HG03575 (cell line): Measurements from ENCODE around the gene BTBD17.

ENCODE experiments used
- ATAC-seq: cut with Tn5 transposase; IDR thresholded peaks from one replicate; pipeline ENCODE4 v1.9.1; 2021; ENCODE audit not compliant: unreplicated experiment, insufficient number of reproducible peaks, low FRiP score; ENCODE audit errors: extremely low read depth

Gene BTBD17

DNA sequence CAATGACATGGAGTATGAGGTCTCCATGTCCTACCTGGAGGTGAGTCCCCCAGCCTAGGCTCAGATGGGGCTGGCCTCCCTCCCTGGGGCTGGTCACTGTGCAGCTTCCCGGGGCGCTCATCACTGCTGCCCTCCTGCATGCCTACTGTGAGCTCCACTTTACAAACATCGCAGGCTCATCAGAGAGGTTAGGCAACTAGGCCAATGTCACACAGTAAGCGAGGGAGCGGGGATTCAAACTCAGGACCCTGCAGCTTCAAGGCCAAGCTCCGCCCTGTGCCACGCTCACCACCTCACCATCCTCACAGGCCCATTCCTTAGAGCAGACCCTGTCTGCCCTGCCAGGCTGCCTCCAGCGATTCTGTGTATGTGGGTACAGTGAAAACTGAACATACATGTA is 18.5 kb downstream of the BTBD17 start:
- no peak for ATAC-seq

DNA sequence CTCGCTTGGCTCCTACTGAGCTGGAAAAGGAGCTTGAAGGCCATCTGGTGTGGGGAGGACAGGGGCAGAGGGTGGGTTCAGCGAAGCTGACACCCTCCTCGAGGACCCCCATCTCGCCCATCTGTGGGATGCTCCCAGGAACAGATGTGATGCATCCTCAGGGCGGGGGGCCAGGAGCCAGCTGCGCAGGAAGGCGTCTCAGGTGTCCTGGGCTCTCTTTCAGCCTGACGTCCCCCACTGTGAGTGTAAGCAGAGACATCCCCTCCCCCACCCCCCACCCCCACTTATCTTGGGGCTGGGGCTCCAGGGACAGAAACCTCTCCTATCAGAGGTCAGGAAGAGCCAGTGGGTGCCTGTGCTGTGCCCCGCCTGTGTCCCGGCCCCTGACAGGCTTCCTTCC is 19.4 kb downstream of the BTBD17 start:
- no peak for ATAC-seq

DNA sequence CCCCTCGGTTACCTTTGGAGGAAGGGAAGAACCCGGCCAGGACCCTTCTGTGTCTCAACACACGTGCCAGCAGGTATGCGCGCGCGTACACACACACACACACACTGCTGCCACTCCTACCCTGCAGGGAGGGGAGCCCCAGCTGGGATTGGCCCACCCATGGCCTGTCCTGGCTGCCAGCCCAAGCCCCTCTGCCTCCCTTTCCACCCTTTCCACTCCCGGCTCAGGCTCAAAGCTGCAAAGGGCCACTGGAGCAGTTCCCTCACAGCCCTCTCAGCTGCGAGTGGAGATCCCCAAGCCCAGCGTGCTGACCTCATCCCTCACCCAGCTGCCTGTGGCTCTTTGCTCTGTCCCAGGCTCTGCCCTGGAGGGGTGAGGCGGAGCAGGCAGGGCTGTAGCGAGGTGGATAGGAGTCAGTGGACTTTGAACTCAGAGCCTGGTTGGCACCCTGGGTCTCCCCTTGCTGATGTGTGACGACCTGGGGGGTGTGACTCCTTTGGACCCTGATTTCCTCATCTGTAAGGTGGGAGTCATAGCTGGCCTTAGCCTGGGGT is 21.1 kb downstream of the BTBD17 start:
- no peak for ATAC-seq

DNA sequence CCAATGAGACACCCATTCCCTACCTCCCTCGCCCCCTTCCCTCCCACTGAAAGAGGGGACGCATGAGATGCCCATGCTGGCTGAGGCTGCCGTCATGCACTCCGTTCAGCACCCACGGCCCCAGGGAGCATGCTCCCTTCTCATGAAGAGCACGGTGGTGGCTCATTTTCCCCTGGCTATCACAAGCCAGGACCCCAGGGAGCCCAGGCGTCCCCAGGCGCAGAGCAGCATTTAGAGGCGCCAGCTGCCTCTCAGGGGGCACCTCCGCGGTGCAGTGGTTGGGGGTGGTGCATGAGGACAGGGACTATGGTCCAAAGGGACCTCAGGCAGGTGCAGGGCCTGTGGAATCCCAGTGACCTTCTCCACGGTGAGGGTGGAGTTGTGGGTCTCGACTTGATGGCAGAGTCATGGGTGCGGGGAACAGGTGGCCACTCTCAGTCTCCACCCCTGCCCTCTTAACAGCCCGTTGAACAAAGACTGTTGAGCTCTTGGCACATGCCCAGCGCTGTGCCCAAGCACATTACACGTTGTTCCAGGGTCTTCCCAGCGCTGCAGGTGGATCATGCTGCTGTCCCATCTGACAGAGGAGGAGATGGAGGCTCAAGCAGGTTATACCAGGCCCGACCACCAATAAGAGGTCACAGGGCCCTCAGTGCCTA is 22.0 kb downstream of the BTBD17 start:
- ATAC-seq, result no peak

DNA sequence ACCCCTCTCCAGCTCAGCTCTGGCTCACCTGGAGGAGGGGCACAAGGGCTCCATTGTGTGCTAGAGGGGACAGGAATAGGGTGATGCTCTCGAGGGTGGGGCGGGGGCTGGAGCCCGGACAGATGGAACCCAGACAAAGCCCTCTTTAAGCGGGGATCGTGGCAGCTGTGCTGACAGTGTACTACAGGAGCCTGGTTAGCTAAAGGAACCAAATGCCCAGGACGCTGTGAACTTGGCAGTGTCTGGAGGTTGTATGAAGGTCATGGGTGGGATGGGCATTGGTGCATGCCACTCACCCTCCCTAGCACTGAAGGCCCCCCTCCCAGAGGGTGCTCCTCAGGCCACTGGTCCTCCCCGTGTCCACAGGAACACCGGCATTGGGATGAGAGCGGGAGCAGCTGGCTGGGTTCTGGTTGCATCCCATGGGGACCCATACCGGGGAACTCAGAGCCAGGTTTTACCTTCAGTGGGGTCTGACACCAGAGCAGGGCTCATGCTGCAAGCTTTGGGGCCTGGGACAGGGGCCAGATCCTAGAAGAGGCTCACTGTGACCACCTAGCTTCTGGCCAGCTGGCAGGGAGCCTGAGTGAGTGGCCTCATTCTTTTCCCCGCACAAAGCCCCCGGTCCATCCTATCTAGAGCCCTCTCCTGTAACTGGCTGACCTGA is 23.7 kb downstream of the BTBD17 start:
- ATAC-seq, result no peak

DNA sequence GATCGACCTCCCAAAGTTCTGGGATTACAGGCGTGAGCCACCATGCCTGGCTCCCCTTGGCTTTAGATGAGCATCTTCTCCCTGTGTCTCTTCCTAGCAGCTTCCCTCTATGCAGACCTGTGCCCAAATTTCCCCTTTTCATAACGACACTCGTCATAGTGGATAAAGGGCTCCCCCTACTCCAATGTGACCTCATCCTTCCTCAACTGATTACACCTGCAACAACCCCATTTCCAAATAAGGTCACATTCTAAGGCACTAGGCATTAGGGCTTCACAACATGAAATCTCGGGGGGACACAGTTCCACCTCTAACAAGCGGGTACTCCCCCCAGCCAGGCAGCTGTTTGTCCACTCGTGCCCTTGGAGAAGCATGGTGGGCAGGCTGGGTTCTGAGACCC is 25.4 kb downstream of the BTBD17 start:
- ATAC-seq, result no peak

DNA sequence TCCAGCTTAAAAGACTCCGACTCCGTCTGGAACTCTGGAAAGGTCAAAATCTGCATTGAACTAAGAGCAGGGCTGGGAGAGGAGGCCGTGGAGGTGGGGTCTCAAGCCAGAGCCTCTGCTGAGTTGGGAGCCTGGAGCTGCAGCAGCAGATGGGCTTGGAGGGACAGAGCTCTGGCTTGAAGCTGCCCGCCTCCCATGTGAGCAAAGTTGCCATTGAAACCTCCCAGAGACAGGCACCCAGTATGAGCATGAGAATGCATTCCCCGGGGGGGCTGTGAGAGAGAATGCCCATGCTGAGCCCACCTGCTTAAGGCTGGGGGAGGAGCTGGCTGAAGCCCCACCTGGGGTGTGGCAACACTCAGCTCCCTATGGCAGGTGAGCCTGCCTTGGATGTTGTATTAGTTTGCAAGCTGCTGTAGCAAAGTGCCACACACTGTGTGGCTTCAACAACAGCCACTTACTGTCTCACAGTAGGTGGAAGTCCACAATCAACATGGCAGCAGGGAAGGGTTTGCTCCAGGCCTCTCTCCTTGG is 26.1 kb downstream of the BTBD17 start:
- no peak for ATAC-seq

DNA sequence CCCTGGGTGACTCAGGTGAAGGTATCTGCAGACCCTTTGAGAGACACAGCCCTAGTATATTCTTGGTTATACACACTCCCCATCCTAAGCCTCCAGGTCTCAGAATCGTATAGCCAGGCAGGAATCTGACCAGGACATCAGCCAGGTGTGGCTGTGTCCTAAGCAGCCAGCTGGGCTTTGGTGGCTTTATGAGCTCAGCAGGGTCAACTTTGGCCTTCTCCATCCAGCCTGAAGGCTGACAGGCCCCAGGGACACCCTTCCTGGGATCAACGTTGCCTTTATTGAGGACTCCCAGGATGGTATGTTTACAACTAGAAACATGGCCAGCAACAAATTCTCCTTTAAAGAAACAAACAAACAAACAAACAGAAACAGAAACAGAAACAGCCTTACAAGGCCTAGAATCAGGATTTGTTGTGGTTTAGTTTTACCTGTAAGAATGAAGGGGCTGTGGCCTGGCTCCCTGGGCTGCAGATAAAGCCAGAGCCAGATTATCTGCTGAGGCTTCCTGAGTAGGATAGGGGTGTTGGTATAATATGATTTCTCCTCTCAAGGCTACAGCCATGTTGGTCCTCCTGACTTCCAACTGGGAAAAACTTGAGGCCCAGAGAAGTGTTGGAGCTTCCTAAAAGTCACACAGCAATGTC is 27.2 kb downstream of the BTBD17 start:
- no peak for ATAC-seq

DNA sequence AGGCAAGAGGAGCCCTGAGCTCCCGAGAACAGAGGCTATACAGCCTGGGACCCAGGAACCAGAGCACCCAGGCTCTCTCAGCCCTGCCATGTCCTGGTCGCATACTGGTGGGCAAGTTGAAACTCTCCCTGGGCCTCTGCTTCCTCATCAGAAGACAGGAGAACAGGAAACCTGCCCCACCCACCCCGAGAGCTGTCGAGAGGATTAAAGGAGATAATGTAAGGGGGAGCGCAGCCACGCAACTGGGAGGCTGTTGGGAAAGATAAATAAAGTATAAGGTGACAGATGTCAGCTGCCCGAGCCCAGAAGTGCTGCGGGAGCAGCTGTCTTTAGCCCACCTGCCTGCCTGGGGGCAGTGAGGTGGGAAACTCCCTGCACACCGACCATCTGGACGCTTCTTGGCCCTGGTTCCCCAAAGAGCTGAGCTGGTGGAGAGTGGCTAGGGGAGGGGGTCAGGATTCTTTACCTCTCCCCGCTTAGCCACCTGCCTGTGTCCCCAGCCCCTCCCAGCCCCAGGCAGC is 28.8 kb downstream of the BTBD17 start:
- no peak for ATAC-seq

DNA sequence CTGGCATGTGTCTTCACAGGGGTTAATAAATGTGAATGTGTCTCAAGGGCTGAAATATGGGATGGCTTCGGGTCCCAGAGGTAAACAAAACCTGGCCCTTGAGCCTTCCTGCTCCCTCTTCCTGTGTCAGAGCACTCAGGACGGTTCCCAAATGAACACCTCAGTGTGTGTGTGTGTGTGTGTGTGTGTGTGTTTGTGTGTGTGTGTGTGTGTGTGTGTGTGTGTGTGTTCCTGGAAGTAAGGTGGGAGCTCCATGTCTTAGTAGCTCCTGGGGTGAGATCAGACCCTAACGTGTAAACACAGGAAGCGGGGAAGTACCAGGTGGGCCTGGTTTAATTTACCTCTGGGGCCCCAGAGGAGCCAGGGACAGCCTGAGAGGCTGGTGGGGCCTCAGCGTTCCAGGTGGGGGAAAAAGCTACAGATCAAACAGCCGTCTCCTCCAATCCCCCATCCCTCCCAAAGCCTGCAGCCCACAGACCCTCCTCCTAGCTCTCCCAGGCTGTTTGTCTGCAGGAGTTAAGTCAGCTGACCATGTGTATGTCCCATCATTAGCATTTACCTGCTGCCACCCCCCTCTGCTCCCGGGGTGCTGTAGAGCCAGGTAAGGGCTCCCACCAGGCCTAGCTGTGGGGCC is 29.5 kb downstream of the BTBD17 start:
- no peak for ATAC-seq

DNA sequence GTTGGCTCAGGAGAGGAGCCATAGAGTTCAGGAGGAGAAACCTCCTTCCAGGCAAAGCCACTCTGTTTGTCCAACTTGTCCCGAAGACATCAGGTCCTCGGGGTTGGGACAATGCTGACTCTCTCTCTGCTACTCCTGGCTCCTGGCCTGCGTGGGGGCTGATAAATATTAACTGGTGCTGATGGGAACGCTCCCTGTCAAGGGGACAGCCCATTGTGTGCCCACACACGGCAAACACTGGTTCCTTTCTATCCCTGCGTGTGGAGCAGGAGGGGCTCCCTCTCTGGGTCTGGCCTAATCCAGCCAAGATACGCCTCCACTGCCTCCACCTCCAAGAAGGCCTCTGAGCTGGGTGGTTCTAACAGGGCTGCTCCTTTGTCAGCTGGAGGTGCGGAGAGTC is 31.2 kb downstream of the BTBD17 start:
- no peak for ATAC-seq

DNA sequence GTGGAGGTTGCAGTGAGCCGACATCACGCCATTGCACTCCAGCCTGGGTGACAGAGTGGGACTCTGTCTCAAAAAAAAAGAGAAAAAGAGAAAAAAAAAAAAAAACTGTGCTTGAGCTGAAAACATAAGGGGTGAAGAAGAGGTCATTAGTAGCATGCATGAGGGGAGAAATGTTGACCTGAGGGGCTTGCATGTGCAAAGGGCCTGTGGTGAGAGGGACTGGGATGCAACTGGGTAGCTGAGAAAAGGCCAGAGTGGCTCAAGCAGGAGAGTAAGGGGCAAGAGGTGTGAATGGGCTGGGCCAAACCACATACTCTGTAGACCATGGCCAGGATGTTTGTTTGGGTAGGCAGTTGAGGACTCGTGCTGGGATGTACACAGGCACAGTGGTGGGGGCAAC is 32.3 kb downstream of the BTBD17 start:
- no peak for ATAC-seq

DNA sequence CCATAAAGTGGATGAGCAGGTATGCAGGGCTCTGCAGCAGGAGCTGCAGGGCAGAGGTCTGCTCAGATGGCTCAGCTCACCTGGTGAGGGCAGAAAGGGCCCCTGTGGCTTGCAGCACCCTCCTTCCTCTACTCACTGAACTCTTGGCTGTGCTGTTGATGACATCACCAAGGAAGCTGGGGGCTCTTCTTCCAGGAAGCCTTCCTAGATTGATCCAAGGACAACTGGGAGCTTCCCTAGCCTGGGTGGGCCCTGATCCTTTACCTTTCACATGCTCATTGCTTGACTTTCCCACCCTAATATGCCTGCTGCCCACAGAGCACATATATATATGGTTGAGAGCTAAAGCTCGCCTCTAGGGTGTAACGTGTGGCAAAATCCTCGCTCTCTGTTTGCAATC is 33.2 kb downstream of the BTBD17 start:
- ATAC-seq, result no peak

DNA sequence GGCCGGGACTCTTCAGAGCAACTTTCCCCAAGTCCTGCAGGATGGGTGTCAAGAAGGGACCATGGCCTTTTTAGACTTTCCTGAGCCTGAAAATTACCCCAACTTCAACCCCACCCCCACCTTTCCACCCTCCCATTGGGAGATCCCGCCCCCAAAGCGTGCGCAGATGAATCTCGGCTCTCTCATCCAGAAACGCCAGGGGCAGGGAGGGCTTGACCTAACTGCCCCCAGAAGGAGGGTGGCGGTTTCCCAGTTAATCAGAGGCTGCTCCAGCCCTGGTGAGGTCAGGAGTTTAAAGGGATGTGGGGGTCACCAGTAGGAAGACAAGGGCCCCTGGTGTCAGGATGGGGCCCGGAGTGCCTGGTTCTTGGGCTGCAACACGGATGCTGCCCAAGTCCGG is 35.2 kb downstream of the BTBD17 start:
- ATAC-seq, result no peak

DNA sequence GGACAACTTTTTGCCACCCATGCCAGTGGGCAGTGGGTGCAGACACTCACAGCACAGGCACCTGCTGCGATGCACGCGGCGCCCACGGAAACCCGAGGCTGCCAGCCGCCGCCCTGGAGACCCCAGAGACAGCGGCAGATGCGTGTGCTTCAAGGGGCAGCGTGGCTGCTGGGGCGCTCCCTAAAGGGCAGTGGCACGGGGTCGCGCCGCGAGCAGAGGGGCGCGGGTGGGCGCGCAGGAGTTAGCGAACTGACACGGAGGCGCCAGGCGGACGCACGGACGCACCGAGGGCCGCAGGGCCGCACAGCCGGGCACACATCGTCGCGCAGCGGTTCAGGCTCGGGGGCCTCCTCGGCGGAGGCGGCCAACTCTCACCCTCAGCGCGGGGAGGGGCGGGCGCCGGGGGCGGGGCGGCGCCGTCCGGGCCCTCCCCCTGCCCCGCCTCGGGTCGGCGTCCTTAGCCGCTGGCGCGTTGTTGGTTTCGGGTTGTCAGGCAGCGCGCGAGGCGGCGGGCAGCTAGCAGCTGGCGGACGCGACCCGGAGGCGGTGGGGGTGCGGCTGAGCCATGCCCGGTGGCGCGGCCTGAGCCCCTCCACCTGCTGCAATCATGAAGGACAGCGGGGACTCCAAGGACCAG is 35.8 kb downstream of the BTBD17 start, which contains the start of gene KIF19:
Gene KIF19, plus strand, starts transcription at position 484 of the 637 bp plus-strand sequence. Its CDS starts 124 bp downstream, at position 608.
- ATAC-seq, result no peak

DNA sequence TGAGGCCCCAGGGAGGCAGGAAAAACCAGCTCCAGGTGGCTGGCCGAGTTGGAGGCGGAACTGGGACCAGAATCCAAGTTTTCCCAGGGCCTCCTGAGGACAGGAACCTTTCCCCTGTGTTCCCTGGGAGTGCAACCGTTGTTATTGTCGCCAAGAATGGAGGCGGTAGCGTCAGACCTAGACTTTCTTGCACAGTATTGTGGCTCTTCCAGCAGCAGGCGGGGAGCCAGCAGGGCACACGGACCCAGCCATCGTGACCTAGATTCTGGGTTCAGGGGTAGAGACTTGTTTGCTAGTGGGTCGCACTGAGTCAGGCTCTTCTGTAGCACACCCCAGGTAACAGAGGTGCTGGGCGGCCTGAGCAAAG is 36.3 kb downstream of the BTBD17 start:
- ATAC-seq, result no peak

DNA sequence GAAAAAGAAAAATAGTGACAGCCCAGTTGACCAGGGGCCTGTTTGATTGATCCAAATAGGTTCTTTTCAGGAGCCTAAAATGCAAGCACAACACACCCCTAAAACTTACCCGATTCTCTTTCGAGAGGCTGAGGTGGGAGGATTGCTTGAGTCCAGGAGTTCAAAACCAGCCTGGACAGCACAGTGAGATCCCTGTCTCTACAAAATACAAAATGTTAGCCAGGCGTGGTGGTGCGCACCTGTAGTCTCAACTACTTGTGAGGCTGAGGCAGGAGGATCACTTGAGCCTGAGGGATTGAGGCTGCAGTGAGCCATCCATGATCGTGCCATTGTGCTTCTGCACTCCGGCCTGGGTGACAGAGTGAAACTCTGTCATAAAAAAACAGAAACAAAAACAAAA is 37.1 kb downstream of the BTBD17 start:
- ATAC-seq, result no peak

DNA sequence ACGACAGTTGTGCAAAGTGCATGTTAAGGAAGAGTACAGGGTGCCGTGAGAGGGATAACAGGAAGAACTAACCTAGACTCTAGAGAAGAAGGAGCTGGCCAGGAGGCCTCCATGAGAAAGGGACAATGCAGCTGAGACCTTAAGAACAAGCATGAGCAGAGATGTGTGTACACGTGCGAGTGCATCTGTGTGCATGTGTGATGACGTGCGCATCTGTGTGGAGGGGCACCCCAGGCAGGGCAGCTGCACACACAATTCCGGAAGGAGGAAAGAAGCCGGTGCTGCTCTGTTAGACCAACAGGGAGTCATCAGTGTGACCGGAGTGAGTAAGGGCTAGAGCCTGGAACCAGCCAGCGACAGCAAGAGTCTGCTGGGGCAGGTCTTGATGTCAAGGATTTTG is 43.3 kb downstream of the BTBD17 start:
- no peak for ATAC-seq

DNA sequence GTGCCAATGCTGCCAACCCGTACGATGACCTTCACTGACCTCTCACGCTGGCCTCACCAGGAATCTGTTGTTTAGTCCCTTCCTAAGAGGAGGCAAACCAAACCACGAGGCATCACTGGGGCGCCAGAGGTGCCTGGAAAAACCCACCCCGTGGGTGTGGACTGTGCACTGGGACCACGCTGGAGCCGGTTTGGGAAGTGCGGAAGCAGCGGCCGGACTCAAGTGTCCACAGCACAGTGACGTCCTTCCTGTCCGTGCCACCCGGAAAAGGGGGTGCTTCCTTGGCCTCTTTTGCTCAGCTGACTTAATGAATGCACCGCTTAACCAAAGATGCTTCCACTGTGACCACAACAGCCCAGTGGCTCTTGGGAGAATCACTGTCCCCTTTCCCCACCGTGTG is 44.6 kb downstream of the BTBD17 start:
- no peak for ATAC-seq
